ENCODE data around the gene TPM1.
A peak's percentile ranks its signal among the peaks of the same experiment; 100 is the strongest.

Gene TPM1

DNA sequence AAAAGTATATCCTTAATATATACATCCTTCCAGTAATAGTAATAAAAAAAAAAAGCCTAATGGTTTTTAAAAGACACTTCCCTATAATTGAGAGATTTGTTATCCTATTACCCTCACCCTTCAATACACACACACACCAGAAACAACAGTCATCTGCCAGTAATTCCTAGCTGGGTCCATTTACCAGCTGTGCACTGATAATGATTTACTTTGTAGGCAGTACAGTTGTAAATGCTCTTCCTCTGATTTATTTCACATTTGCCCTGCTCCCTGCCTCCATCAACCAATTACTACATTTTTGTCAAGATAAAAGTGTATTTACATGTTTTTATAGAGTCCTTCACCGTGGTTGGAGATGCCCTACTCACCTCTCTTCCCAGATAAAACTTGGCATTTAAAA lies 12.4 kb downstream of the TPM1 start:
- no peak overlapping the region for H3K4me3 ChIP-seq (ENCODE audit: low read depth, low read length)
- DNase-seq (ENCODE audit: low read depth) = no peak
- TF ChIP-seq, protein P1, sequence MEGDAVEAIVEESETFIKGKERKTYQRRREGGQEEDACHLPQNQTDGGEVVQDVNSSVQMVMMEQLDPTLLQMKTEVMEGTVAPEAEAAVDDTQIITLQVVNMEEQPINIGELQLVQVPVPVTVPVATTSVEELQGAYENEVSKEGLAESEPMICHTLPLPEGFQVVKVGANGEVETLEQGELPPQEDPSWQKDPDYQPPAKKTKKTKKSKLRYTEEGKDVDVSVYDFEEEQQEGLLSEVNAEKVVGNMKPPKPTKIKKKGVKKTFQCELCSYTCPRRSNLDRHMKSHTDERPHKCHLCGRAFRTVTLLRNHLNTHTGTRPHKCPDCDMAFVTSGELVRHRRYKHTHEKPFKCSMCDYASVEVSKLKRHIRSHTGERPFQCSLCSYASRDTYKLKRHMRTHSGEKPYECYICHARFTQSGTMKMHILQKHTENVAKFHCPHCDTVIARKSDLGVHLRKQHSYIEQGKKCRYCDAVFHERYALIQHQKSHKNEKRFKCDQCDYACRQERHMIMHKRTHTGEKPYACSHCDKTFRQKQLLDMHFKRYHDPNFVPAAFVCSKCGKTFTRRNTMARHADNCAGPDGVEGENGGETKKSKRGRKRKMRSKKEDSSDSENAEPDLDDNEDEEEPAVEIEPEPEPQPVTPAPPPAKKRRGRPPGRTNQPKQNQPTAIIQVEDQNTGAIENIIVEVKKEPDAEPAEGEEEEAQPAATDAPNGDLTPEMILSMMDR (conservative IDR thresholded peaks at IDR 0.05; ENCODE audit: low read depth, low read length) = no peak

DNA sequence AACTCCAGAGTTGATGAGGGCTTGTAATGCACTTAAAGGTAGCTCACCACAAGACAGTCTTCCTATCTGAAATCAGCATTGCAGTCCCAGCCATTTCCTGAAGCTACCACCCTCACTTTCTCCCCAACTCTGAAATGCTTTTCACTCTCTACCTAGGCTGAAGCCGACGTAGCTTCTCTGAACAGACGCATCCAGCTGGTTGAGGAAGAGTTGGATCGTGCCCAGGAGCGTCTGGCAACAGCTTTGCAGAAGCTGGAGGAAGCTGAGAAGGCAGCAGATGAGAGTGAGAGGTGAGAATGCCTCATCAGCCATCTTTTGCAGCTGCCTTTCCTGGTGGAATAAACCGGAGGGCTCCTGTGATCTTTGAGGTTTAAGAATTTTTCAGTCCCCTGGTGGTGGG lies 14.3 kb downstream of the TPM1 start:
- DNase-seq (ENCODE audit: low read depth) = peak; percentile 73
- TF ChIP-seq, protein P1 (conservative IDR thresholded peaks at IDR 0.05; ENCODE audit: low read depth, low read length) = peak; percentile 5
- no peak overlapping the region for H3K4me3 ChIP-seq (ENCODE audit: low read depth, low read length)

DNA sequence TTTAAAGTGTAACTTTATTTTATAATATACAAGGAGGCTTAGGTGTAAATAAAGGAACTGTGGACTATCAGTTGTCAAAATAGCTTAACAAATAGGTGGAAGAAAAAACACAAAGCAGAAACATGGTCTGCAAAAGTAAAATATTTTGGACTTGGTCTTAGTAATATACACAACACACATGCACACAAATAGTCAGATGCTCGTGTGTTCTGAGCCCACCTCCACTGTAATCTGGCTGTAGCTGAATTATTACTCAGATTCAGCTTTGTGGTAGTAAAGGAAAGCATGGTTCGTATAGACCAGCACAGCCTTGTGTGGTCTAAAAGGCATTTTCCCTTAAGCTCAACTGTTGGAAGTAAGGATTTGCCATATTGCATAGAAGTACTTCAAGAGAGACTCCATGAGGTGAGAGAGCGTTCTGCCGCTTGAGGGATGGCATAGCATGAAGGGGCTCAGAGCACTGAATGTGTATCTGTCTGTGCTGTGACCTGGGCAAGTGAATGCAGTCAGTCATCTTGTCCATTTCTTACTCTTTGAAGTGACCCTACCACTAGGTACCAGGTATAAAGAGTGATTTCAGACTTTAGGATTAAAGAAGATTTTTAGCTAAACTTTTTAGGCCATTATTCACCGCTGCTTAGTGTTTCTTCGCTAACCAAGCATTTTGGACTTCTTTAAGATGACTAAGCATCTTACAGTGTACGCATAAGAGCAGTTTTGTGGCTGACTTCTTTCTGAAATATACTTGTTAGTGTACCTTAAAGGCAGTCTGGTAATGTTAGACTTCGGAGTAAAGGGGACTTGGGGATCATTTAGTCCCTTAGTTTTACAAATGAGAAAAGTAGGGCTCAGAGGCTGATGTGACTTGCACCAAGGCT lies 15.2 kb downstream of the TPM1 start:
- no peak overlapping the region for H3K4me3 ChIP-seq (ENCODE audit: low read depth, low read length)
- TF ChIP-seq, protein P1 (conservative IDR thresholded peaks at IDR 0.05; ENCODE audit: low read depth, low read length) = no peak
- no peak for DNase-seq (ENCODE audit: low read depth)

DNA sequence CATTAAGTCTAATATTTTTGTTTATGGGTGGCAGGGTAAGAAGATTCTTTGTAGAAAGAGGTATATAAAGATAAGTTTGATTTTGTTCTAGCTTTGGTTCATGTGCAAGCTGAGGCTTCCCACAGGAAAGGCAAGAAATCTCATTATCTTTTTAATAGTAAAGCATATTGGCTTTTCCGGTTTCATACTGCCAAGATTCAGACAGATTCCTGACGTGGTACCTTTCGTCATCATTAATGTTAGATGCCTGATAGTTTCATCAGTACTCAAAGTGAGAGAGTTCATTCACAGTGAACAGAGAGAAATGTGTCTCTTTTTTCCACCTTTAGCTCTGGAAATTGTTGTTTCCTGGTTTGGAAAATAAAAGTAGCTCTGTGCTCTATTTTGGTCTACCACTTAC lies 16.5 kb downstream of the TPM1 start:
- DNase-seq (ENCODE audit: low read depth) = no peak
- TF ChIP-seq, protein P1 (conservative IDR thresholded peaks at IDR 0.05; ENCODE audit: low read depth, low read length) = no peak
- H3K4me3 ChIP-seq (ENCODE audit: low read depth, low read length) = no peak overlapping the region

DNA sequence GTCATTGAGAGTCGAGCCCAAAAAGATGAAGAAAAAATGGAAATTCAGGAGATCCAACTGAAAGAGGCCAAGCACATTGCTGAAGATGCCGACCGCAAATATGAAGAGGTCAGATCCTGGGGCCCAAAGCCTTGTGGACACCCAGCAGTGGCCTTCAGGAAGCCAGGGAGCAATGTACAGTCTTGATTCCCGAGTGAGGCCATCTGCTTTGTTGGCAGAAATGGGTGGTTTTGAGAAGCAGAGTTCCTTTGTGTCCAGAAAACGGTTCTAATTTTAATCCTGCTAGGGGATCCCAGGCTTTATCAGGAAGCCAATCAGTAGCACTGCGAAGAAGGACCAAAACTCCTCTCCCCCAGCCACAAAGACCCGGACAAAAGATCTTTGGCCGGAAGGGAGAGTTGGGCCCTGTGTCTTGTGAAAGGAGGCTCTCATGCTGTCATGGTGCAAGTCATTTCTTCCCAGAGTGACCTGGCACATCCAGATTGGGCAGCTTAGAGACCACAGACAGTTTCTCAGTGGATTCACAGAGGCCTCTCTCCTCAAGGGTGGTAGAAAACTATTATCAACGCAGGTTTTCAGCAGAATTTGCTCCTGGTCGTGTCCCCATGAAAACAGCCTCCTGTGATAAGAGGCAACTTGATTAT lies 17.1 kb downstream of the TPM1 start:
- DNase-seq (ENCODE audit: low read depth) = no peak
- TF ChIP-seq, protein P1 (conservative IDR thresholded peaks at IDR 0.05; ENCODE audit: low read depth, low read length) = no peak
- no peak overlapping the region for H3K4me3 ChIP-seq (ENCODE audit: low read depth, low read length)

DNA sequence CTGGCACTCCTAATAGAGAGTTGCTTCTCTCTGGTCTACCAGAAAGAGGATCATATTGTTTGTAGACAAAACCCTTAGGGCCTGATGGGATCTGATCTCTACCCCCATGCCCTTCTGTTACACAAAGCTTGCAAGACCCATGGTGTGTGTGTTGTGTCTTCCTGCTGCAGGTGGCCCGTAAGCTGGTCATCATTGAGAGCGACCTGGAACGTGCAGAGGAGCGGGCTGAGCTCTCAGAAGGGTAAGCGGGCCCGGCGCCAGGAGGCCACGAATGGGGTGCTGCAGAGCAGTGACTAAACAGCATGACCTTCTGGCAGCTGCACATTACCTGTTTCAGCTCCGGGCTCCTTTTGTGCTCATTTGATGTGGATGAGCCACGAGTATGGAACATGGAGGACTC lies 18.2 kb downstream of the TPM1 start:
- no peak for DNase-seq (ENCODE audit: low read depth)
- no peak overlapping the region for H3K4me3 ChIP-seq (ENCODE audit: low read depth, low read length)
- TF ChIP-seq, protein P1 (conservative IDR thresholded peaks at IDR 0.05; ENCODE audit: low read depth, low read length) = no peak

All from choroid plexus epithelial cell (primary cell).